Mucosa of rectum (tissue), 2 donors: ENCODE data around the gene PPDPF.

Experiments
- H3K27ac ChIP-seq, 2 donors: one replicate each; pipeline ENCODE4 v1.7.0; 2013; ENCODE audit warnings: inconsistent platforms in 2 of 2, low read depth in 2 of 2, low read length in 2 of 2
- H3K27me3 ChIP-seq, 2 donors: one replicate each; pipeline ENCODE4 v1.7.0; 2013; ENCODE audit warnings: low read length in 2 of 2; ENCODE audit not compliant: control insufficient read depth in 2 of 2, insufficient read depth in 2 of 2
- H3K36me3 ChIP-seq, 2 donors: one replicate each; pipeline ENCODE4 v1.7.0; 2013; ENCODE audit warnings: low read length in 2 of 2; ENCODE audit not compliant: control insufficient read depth in 2 of 2, insufficient read depth in 2 of 2
- H3K4me1 ChIP-seq, 2 donors: one replicate each; pipeline ENCODE4 v1.7.0; 2013; ENCODE audit warnings: low read length in 2 of 2, mild to moderate bottlenecking in 1 of 2; ENCODE audit not compliant: control insufficient read depth in 2 of 2, insufficient read depth in 2 of 2
- H3K4me3 ChIP-seq, 2 donors: one replicate each; pipeline ENCODE4 v1.7.0; 2013; ENCODE audit warnings: low read length in 2 of 2
- H3K9ac ChIP-seq, 2 donors: one replicate each; pipeline ENCODE4 v1.7.0; 2013; ENCODE audit warnings: low read length in 2 of 2, low read depth in 1 of 2, mild to moderate bottlenecking in 1 of 2
- H3K9me3 ChIP-seq, 2 donors: one replicate each; pipeline ENCODE4 v1.7.0; 2013; ENCODE audit warnings: low read length in 2 of 2; ENCODE audit not compliant: control insufficient read depth in 2 of 2
- donor health status: healthy.
- donor health status: Normal muscosa, but diverticular disease.

PPDPF gene

GRCh38 chr20:63537525-63538203 lies 17.1 kb downstream of the PPDPF start:
- Histone ChIP-seq H3K9ac (peak overlapping the region; percentile 87 to 99), H3K4me3 (peak overlapping the region; percentile 78 to 80), H3K27ac (peak overlapping the region; percentile 99), H3K4me1 (peaks cover 30 to 46% of the 10 kb centered on the region in 2 donors), H3K36me3 (no peaks in the 10 kb centered on the region), H3K9me3 (no peaks in the 10 kb centered on the region), H3K27me3 (no peaks in the 10 kb centered on the region)

GRCh38 chr20:63538204-63539091 lies 17.9 kb downstream of the PPDPF start:
- Histone ChIP-seq H3K4me3 (peak overlapping the region; percentile 78 to 80), H3K9ac (peak overlapping the region; percentile 63 to 99), H3K4me1 (peaks cover 28 to 45% of the 10 kb centered on the region in 2 donors), H3K9me3 (no peaks in the 10 kb centered on the region), H3K27ac (peak overlapping the region; percentile 99), H3K27me3 (no peaks in the 10 kb centered on the region), H3K36me3 (no peaks in the 10 kb centered on the region)

- H3K9me3 ChIP-seq: no peaks in the 10 kb centered on the region
- peak overlapping the region; percentile 99 for H3K27ac ChIP-seq
- H3K4me1 ChIP-seq: peaks cover 24 to 40% of the 10 kb centered on the region in 2 donors
- H3K9ac ChIP-seq: peak overlapping the region in 1 of 2 donors; percentile 28
- H3K36me3 ChIP-seq: no peaks in the 10 kb centered on the region
- peak overlapping the region in 1 of 2 donors; percentile 28 for H3K4me3 ChIP-seq
- H3K27me3 ChIP-seq: no peaks in the 10 kb centered on the region
Measured at GRCh38 chr20:63539092-63539430, 18.5 kb downstream of the PPDPF start.

- peaks cover 20 to 40% of the 10 kb centered on the region in 2 donors for H3K4me1 ChIP-seq
- H3K9me3 ChIP-seq: no peaks in the 10 kb centered on the region
- H3K27ac ChIP-seq: peak overlapping the region; percentile 99
- H3K4me3 ChIP-seq: no peak overlapping the region
- H3K27me3 ChIP-seq: no peaks in the 10 kb centered on the region
- H3K9ac ChIP-seq: peak overlapping the region in 1 of 2 donors; percentile 28
- no peaks in the 10 kb centered on the region for H3K36me3 ChIP-seq
Measured at GRCh38 chr20:63539441-63540370, 19.1 kb downstream of the PPDPF start.

- Histone ChIP-seq H3K9me3 (no peaks in the 10 kb centered on the region), H3K36me3 (no peaks in the 10 kb centered on the region), H3K4me3 (no peak overlapping the region), H3K27me3 (no peaks in the 10 kb centered on the region), H3K4me1 (peaks cover 21 to 41% of the 10 kb centered on the region in 2 donors), H3K9ac (no peak overlapping the region), H3K27ac (no peak overlapping the region)
Measured at GRCh38 chr20:63540417-63541186, 20.0 kb downstream of the PPDPF start.

- H3K9ac ChIP-seq: peak overlapping the region in 1 of 2 donors; percentile 63
- H3K4me3 ChIP-seq: no peak overlapping the region
- H3K27me3 ChIP-seq: no peaks in the 10 kb centered on the region
- H3K27ac ChIP-seq: no peak overlapping the region
- H3K36me3 ChIP-seq: no peaks in the 10 kb centered on the region
- H3K4me1 ChIP-seq: peaks cover 26 to 45% of the 10 kb centered on the region in 2 donors
- H3K9me3 ChIP-seq: no peaks in the 10 kb centered on the region
Measured at GRCh38 chr20:63541371-63541770, 20.8 kb downstream of the PPDPF start.

- peak overlapping the region; percentile 13 to 33 for H3K4me3 ChIP-seq
- H3K9me3 ChIP-seq: no peaks in the 10 kb centered on the region
- peak overlapping the region; percentile 38 to 56 for H3K27ac ChIP-seq
- peaks cover 24 to 42% of the 10 kb centered on the region in 2 donors for H3K4me1 ChIP-seq
- peak overlapping the region in 1 of 2 donors; percentile 63 for H3K9ac ChIP-seq
- H3K36me3 ChIP-seq: no peaks in the 10 kb centered on the region
- H3K27me3 ChIP-seq: peaks cover 0 to 5% of the 10 kb centered on the region in 2 donors
Measured at GRCh38 chr20:63542031-63542559, 21.5 kb downstream of the PPDPF start.

- Histone ChIP-seq H3K27me3 (peaks cover 0 to 8% of the 10 kb centered on the region in 2 donors), H3K4me1 (peaks cover 24 to 40% of the 10 kb centered on the region in 2 donors), H3K36me3 (no peaks in the 10 kb centered on the region), H3K9me3 (no peaks in the 10 kb centered on the region), H3K9ac (peak overlapping the region in 1 of 2 donors; percentile 63), H3K27ac (no peak overlapping the region), H3K4me3 (no peak overlapping the region)
Measured at GRCh38 chr20:63542696-63543095, 22.1 kb downstream of the PPDPF start.

- Histone ChIP-seq H3K36me3 (no peaks in the 10 kb centered on the region), H3K27me3 (peaks cover under 1 to 8% of the 10 kb centered on the region in 2 donors), H3K4me1 (peaks cover 26 to 38% of the 10 kb centered on the region in 2 donors), H3K27ac (no peak overlapping the region), H3K9ac (no peak overlapping the region), H3K9me3 (no peaks in the 10 kb centered on the region), H3K4me3 (no peak overlapping the region)
Measured at GRCh38 chr20:63543131-63543530, 22.6 kb downstream of the PPDPF start.
